IPS-NIHi11 (cell line): Measurements from ENCODE around the gene GRIP1.

Experiments
- DNase-seq: peaks from one replicate; pipeline ENCODE4 v3.0.0; 2012; ENCODE audit warnings: mixed read lengths, low spot score

GRIP1 gene

GRCh38 chr12:66453120-66453519 lies 225.8 kb downstream of the GRIP1 start:
- DNase-seq: no peak

GRCh38 chr12:66449531-66449930 lies 229.3 kb downstream of the GRIP1 start:
- no peak for DNase-seq

- DNase-seq: no peak
These were observed 231.2 kb downstream of the GRIP1 start for GRCh38 chr12:66447643-66448042.

GRCh38 chr12:66446276-66446675 lies 232.6 kb downstream of the GRIP1 start:
- DNase-seq: no peak

- DNase-seq: peak; percentile 20
These were observed 236.8 kb downstream of the GRIP1 start for GRCh38 chr12:66441905-66442559.

GRCh38 chr12:66438601-66439000 lies 240.3 kb downstream of the GRIP1 start:
- DNase-seq: no peak

GRCh38 chr12:66430106-66430505 lies 248.8 kb downstream of the GRIP1 start:
- no peak for DNase-seq

GRCh38 chr12:66428870-66429269 lies 250.0 kb downstream of the GRIP1 start:
- DNase-seq: no peak

GRCh38 chr12:66428261-66428660 lies 250.6 kb downstream of the GRIP1 start:
- no peak for DNase-seq

- DNase-seq: no peak
These were observed 252.2 kb downstream of the GRIP1 start for GRCh38 chr12:66426696-66427095.

- no peak for DNase-seq
These were observed 255.6 kb downstream of the GRIP1 start for GRCh38 chr12:66423266-66423665.

GRCh38 chr12:66418908-66419307 lies 260.0 kb downstream of the GRIP1 start:
- no peak for DNase-seq

GRCh38 chr12:66417217-66417616 lies 261.7 kb downstream of the GRIP1 start:
- DNase-seq: no peak

- DNase-seq: no peak
These were observed 269.5 kb downstream of the GRIP1 start for GRCh38 chr12:66409195-66409871.

- DNase-seq: no peak
These were observed 273.5 kb downstream of the GRIP1 start for GRCh38 chr12:66405395-66405794.

- DNase-seq: no peak
These were observed 275.1 kb downstream of the GRIP1 start for GRCh38 chr12:66403746-66404145.

GRCh38 chr12:66399911-66400306 lies 279.0 kb downstream of the GRIP1 start:
- no peak for DNase-seq

GRCh38 chr12:66398931-66399910 lies 279.7 kb downstream of the GRIP1 start:
- DNase-seq: no peak

- no peak for DNase-seq
These were observed 281.1 kb downstream of the GRIP1 start for GRCh38 chr12:66397574-66398290.

GRCh38 chr12:66393890-66394289 lies 285.0 kb downstream of the GRIP1 start:
- no peak for DNase-seq

- DNase-seq: no peak
These were observed 286.5 kb downstream of the GRIP1 start for GRCh38 chr12:66392266-66392915.
